Glutamatergic neuron (in vitro differentiated cells): Measurements from ENCODE around the gene LSM4. TPM values are rescaled to one million over a fixed set of nuclear protein-coding genes. Genes with fewer than 3 reads are reported as not detected.
A peak's percentile ranks its signal among the peaks of the same experiment; 100 is the strongest.

Experiments
- DNase-seq: peaks from one replicate; pipeline ENCODE4 v3.0.0; 2022
- H3K27ac Mint-ChIP-seq: one replicate; pipeline ENCODE4 v1.8.0; 2020; ENCODE audit warnings: mild to moderate bottlenecking, mixed read lengths, inconsistent platforms; ENCODE audit not compliant: unreplicated experiment
- H3K27me3 Mint-ChIP-seq: one replicate; pipeline ENCODE4 v1.8.0; 2020; ENCODE audit warnings: mild to moderate bottlenecking, moderate library complexity, mixed read lengths, inconsistent platforms; ENCODE audit not compliant: unreplicated experiment
- H3K36me3 Mint-ChIP-seq: one replicate; pipeline ENCODE4 v1.8.0; 2020; ENCODE audit warnings: mild to moderate bottlenecking, mixed read lengths, inconsistent platforms; ENCODE audit not compliant: unreplicated experiment
- H3K4me1 Mint-ChIP-seq: one replicate; pipeline ENCODE4 v1.8.0; 2020; ENCODE audit warnings: mild to moderate bottlenecking, low read depth, mixed read lengths, inconsistent platforms; ENCODE audit not compliant: unreplicated experiment
- H3K4me3 Mint-ChIP-seq: one replicate; pipeline ENCODE4 v1.8.0; 2020; ENCODE audit warnings: mild to moderate bottlenecking, mixed read lengths, inconsistent platforms; ENCODE audit not compliant: unreplicated experiment
- H3K9me3 Mint-ChIP-seq: one replicate; pipeline ENCODE4 v1.8.0; 2020; ENCODE audit warnings: mild to moderate bottlenecking, moderate library complexity, mixed read lengths, inconsistent platforms; ENCODE audit not compliant: unreplicated experiment
- total RNA-seq: library from RNA; stranded (reverse); fragmentation: NEBNext Ultra II Directional; extraction: Animal tissue kit (Norgen Biotek cat#: 25700); gene quantifications from one replicate; pipeline ENCODE4 v1.2.1, GENCODE V29; 2021; ENCODE audit not compliant: unreplicated experiment
- TF ChIP-seq, protein P1 (sequence below): fragments of 200-600 bp; sonication (generic); IDR thresholded peaks from one replicate; pipeline ENCODE4 v1.5.0; 2021; ENCODE audit not compliant: partially characterized antibody, unreplicated experiment

The LSM4 gene
- total RNA-seq, 1 donor from 2014 or later: 137 TPM

DNA sequence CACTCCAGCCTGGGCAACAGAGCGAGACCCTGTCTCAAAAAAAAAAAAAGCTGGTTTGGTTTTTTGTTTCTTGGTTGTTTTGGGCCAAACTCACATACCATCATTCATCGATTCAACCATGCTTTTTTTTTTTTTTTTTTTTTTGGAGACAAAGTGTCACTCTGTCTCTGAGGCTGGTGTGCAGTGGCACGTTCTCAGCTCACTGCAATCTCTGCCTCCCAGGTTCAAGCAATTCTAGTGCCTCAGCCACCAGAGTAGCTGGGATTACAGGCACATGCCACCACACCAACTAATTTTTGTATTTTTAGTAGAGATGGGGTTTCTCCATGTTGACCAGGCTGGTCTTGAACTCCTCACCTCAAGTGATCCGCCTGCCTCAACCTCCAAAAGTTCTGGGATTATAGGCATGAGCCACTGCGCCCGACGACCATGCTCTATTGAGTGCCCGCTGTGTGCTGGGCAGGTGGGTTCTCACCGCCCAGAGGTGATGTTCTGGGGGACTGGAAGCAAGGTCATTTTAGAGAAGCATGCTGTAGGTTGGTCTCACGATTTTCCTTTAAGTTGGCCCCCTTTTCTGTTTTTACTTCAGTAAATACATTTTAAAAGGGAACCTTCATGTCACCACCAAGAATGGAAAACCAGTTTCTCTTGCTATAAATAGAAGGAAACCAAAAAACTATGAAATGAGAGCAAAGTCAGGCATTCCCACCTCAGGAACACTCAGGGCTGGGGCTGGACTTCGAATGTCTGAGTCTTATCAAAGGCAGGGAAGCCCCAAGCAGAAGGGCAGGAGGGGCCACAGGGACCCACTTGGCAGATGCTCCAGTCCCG lies 33.2 kb downstream of the LSM4 start:
- Mint-ChIP-seq H3K36me3 (peaks cover 4% of the 10 kb centered on the region), H3K27ac (no peak overlapping the region), H3K4me3 (no peak overlapping the region), H3K27me3 (peaks cover 6% of the 10 kb centered on the region), H3K9me3 (peaks cover 7% of the 10 kb centered on the region), H3K4me1 (peaks cover 13% of the 10 kb centered on the region)
- DNase-seq: no peak
- TF ChIP-seq, protein P1, sequence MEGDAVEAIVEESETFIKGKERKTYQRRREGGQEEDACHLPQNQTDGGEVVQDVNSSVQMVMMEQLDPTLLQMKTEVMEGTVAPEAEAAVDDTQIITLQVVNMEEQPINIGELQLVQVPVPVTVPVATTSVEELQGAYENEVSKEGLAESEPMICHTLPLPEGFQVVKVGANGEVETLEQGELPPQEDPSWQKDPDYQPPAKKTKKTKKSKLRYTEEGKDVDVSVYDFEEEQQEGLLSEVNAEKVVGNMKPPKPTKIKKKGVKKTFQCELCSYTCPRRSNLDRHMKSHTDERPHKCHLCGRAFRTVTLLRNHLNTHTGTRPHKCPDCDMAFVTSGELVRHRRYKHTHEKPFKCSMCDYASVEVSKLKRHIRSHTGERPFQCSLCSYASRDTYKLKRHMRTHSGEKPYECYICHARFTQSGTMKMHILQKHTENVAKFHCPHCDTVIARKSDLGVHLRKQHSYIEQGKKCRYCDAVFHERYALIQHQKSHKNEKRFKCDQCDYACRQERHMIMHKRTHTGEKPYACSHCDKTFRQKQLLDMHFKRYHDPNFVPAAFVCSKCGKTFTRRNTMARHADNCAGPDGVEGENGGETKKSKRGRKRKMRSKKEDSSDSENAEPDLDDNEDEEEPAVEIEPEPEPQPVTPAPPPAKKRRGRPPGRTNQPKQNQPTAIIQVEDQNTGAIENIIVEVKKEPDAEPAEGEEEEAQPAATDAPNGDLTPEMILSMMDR: no peak

DNA sequence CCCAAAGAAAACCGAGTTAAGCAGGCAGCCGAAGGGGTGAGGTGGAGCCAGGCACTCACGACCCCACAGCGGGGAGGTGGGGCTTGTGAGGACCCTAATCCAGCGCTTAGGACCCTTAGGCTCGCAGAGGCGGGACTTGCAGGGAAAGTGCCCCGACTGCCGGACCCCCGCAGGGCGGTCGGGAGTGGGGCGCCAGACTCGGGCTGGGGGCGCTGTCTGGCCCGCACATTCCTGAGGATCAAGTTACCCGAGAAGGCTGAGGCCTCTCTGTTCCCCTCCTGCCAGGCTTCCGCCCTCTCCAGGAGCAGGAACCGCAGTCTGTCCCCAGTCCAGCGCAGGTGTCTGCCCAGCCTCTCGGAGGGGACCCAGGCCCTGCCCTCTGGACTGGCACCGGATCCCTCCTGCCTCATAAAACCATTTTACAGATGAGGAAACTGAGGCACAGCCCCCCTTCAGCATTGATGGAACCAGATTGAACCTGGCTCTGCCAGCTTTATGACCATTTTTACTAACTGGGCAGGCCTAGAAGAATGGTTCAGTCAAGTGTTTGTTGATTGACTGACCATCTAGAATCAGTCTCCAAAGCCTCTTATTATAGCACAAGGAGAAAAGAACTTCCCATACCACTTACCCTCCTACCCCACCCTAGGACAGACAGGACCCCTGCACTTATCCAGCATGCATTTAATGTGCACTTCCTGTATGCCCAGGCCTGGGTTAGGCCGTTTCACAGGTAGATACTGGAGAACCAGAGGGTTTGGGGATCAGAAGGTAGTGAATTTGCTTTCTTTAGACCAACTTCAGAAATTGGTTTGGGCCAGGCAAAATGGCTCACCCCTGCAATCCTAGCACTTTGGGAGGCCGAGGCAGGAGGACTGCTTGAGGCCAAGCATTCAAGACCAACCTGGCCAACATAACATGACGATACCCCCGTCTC lies 34.8 kb downstream of the LSM4 start:
- Mint-ChIP-seq H3K4me1 (peaks cover 12% of the 10 kb centered on the region), H3K27ac (no peak overlapping the region)

DNA sequence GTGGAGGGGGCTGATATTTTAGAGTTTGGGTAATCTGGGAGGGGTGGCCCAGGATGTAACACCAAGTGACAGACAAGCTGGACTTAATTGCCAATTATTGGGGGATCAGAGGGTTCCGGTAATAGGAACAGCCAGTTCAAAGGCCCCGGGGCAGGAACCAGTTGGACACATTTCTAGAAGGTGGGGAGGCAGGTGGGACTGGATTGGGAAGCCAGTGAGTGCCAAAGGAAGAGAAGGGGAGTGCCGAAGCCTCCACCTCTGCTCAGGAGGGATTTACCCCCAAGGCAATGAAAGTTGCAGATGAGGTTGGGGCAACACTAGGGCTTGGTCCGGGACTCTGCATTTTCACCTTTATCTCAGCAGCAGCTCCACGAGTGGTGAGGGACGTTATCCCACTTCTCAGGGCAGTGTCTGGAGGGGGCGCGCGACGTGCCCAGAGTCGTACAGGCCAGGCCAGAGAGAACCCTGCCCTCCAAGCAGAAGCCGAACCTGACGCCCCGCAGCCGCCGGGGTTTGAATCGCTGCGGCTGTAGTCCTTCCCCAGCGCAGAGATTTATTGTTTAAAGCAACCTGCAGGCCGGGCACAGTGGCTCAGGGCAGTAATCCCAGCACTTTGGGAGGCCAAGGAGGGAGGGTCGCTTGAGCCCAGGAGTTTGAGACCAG lies 35.8 kb downstream of the LSM4 start:
- peaks cover 12% of the 10 kb centered on the region for H3K4me1 Mint-ChIP-seq
- DNase-seq: no peak
- no peak overlapping the region for H3K4me3 Mint-ChIP-seq
- peaks cover 4% of the 10 kb centered on the region for H3K36me3 Mint-ChIP-seq
- peaks cover 9% of the 10 kb centered on the region for H3K9me3 Mint-ChIP-seq
- peaks cover 9% of the 10 kb centered on the region for H3K27me3 Mint-ChIP-seq
- TF ChIP-seq, protein P1: no peak
- peak overlapping the region; percentile 85 for H3K27ac Mint-ChIP-seq

More for the DNA sequence above, 34.8 kb downstream of the LSM4 start:
- Mint-ChIP-seq H3K9me3 (peaks cover 5% of the 10 kb centered on the region), H3K4me3 (no peak overlapping the region), H3K36me3 (peaks cover 4% of the 10 kb centered on the region), H3K27me3 (peaks cover 5% of the 10 kb centered on the region)
- DNase-seq: no peak
- TF ChIP-seq, protein P1: no peak

DNA sequence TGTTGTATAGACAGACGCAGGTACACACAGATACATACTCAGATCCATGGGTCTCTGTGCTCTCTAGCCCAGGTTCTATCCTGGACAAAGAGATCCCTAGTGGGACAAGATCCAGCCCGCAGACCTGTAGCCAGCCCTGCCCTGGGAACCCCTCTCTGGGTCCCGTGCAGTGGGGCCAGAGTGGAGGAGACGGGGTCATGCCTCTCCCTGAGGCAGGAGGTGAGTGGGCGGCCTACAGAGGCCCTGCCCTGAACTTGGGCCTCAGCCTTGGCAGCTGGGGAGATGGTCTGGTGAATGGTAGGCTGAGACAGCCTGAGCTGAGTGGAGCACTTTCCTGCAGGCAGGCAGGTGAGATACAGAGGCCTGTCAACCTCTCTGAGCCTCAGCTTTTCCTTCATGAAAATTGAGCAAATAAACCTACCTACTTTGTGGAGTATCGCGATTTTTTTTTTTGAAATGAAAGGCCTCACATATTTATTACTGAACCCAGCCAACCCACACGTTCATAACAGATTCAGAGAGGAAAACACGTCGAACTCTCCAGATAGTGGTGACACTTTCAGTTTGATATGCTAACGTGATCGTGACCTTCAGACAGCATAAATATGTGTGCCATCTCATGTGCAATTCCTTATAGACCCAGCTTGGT lies 38.0 kb downstream of the LSM4 start:
- Mint-ChIP-seq H3K27ac (no peak overlapping the region), H3K27me3 (peaks cover 10% of the 10 kb centered on the region), H3K4me1 (peaks cover 9% of the 10 kb centered on the region), H3K4me3 (no peak overlapping the region), H3K36me3 (peaks cover under 1% of the 10 kb centered on the region), H3K9me3 (peaks cover 12% of the 10 kb centered on the region)
- TF ChIP-seq, protein P1: no peak
- no peak for DNase-seq
